ENCODE data around the gene ADAMTS14.

ADAMTS14 gene

DNA sequence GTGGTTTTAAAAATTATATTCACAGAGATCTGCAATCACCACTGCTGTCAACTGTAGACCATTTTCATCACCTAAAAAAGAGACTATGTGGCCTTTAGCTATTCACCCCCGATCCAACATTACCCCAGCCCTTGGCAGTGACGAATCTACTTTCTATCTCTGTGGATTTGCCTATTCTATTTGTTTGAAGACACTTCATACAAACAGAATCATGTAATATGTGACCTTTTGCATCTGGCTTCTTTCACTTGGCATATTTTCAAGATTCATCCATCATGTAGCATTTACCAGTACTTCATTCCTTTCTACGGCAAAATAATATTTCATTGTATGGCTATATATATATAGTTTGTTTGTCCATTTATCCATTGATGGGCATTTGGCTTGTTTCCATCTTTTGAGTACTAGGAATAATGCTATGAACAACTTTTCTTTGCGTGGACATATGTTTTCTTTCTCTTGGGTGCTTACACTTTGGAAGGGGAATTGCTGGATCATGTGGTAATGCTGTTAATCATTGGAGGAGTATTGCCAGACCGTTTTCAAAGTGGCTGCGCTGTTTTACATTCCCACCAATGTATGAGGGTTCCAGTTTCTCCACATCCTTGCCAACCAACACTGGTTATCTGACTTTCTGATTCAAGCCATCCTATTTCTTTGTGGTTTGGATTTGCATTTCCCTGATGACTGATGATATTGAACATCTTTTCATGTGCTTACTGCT, 22.3 kb downstream of the ADAMTS14 start:
- no peak for DNase-seq

DNA sequence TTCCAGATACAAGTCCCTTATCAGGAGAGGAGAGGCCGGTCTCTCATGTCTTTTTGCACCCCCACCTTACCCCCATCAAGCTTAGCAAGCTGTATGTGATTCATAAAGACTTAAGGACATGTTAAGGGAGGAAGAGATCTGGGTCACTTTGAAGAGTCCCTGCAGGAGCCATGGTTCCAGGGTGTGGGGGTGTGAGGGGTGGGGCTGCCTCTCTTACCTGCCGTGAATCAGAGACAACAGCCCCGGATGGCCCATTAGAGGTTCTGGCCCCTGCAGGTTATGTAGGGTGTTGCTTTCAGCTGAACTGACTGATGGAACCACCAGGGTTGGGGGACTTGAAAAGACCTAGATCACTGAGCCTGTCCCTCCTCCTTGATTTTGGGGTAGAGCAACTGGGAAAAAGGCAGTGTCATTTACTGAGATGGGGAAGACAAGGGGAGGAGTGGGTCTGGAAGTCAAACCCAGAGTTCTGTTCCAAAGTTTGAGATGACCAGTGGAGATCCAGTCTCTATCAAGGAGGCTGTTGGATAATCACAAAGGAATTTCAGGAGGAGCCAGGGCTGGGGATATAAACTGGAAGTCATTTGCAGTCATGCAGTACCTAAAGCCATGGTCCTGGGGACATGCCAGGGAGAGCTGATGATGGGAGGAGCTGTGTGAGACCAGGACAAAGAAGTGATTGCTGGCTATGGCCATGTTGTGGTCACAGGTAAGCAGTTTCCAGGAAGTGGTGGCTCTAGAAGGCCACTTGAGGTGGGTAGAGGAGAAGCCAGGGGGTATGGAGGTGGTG, 23.1 kb downstream of the ADAMTS14 start:
- DNase-seq = no peak

DNA sequence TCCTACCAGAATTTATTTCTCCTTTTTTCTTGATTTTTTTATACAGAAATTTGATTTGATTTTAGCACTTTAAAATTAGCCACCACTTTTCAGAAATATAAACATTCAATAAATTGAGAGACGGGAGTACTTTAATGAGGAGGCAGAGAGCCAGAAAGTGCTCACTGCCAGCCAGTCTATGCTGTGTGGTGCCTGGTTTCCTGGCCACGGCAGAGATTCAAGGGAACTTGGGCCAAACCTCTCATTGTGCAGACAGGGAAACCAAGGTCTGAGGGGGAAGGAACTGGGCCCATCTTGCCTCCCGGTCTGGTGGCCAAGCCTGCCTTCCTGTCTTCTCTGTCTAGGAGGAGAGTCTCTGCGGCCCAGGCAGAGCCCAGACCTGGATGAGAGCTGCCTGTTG, 25.9 kb downstream of the ADAMTS14 start:
- DNase-seq = no peak

DNA sequence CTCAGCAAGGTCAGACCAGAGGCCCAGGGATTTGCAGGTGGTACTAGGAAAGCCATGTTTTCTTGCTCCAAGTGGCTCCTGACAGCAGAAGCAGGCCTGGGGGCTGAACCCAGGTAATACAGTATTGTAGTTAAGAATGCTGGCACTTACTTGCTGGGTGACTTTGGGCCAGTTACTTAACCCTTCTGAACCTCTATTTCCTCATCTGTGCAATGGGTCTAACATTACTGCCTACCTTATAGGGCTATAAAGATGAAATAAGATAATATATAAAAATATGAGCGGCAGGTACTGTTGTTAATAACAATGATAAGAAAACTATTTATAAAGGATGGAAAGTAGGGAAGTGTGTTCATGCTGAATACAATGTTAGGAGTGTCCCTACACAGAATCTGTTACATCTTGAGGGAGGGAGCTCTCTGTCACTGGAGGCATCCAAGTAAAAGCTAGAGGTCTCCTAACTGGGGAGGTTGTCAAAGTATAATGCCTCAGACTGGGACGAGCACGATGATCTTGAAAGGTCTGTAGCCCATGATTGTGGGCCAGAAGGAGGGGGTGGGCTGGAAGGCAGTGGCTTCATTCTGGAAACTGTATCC, 26.9 kb downstream of the ADAMTS14 start:
- DNase-seq = no peak

DNA sequence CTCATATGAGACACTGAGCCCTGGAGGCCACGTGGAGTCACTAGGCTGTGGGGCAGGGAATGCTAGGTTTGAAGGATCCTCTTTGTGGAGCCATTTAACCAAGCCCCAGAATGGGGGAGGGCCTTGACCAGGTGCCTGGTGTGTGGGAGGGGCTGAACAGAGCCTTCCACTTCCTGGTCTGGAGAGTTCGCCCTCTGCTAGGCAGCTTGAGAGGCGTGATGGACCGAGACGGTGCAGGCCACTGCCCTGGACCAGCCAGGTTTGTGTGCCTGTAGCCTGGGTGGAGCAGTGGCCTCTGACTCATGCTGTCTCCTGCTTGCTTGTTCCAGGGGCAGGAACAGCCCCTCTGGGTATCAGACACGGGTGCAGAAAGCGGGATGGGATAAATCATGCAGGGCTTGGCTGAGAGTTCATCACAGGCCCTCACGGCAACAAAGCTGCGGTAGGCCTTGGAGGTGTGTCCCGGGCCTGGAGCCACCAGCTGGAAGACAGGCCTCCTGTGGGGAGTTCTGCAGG, 27.4 kb downstream of the ADAMTS14 start:
- no peak for DNase-seq

DNA sequence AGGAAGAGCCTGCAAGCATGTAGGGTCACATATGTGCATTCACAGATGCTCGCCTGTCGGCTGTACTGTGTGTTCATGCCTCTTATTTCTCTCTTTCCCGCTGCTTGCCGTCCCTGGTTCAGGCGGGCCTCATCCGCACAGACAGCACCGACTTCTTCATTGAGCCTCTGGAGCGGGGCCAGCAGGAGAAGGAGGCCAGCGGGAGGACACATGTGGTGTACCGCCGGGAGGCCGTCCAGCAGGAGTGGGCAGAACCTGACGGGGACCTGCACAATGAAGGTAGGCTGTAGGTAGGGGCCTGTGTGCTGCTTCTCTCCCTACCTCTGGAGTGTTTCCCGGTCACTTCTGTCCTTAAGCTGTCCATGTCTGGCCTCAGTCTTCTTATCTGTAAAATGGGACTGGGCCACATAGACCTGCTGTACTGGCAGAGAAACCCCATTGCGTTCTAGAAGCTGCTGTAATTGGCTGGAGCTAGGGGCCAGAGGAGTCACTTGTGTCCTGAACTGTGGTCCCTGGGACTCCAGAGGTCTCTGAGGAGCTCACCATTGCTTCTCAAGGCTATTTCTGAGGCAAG, 30.0 kb downstream of the ADAMTS14 start:
- DNase-seq = no peak

DNA sequence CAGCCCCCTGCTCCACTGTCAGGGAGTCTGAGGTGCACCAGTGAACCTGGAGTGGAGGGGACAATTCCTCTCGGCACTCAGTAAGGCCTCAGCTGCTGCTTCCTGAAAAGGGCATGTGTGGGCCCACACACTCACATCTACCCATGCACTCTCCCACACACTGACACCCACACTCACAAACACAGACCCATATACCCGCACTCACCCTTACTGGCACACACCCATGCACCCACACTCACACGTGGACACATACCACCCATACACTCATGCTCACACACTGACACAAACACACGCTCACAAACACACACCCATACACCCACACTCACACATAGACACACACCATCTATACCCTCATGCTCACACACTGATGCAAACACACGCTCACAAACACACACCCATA, 31.9 kb downstream of the ADAMTS14 start:
- no peak for DNase-seq

DNA sequence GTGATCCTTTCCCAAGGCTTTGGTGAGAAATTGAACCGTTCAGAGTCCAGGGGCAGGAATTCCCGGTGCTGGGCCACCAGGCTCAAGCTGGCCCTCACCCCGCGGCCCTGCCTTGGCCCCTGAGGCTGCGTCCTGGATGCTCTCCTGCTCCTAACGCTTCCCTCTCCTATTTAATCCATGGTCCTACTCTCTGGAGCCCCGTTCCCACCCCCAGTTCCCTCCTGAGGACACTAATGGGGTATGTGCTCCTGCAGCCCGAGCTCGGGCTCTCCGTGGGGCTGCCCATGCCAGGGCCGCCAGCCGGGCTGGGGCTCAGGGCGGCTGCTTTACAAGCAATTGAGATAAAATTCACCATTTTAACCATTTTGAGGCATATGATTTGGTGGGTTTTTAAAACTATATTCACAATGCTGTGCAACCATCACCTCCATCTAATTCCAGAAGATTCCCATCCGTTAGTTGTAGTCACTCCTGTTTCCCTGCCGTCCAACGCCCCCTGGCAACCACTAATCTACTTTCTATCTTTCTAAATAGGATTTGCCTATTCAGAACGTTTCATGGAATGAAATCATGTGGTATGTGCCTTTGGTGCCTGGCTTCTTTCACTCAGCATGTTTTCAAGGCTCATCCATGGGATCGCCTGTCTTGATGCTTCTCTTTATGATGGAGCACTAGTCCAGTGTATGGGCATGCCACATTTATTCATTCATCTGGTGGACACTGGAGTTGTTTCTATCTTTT, 33.0 kb downstream of the ADAMTS14 start:
- no peak for DNase-seq

DNA sequence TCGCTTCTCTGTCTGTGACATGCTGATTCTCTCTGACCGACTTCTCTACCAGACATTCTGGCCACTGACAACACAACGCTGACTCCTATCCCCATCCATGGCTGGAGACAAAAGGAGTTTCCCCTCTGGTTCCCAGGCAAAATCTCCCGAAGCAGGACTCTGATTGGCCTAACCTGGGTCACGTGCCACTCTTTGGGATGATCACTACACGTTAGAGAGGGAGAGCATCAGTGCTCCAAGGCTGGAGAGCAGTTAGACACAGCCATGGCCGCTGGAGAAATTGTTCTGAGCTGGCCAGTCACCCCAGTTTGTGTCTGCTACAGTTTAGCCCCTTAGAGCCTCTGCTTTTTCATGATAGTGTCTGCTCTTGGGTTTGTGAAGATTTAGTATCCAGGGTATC, 38.9 kb downstream of the ADAMTS14 start:
- DNase-seq = no peak

DNA sequence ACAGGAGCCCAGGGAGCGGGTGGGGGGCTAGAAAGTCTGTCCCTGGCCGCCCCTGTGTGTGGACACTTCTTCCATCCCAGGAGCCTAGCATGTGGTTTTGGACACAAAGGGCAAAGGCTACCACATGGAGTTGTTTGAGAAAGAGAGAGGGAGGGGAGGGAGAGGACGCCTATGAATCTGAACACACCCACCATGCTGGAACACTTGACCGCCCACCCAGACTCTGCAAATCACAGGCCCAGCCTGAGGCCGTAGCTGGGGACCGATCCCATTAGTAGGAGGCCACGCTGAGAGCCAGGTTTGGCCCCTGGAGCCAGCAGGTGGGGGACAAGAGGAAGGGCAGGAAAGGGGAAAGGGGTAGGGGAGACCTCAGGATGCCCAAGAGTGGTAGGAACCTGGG, 39.6 kb downstream of the ADAMTS14 start:
- no peak for DNase-seq

DNA sequence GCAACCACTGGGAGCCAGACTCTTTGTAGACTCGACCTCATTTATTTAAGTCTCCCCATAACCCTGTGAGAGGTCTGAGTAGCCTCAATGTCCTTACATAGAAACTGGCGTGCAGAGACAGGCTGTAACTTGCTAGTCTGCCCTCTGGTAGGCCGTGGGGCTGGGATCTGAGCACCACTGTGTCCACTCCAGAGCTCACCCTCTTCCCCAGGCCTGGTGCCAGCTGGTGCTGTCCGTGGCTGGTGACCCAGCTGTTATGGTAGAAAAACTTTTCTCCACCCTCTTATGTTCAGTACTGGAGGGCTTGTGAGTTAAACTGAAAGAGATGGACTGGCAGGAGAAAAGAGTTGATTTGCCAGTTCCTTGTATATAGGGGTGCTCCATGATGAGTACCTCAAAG, 41.9 kb downstream of the ADAMTS14 start:
- DNase-seq = no peak

DNA sequence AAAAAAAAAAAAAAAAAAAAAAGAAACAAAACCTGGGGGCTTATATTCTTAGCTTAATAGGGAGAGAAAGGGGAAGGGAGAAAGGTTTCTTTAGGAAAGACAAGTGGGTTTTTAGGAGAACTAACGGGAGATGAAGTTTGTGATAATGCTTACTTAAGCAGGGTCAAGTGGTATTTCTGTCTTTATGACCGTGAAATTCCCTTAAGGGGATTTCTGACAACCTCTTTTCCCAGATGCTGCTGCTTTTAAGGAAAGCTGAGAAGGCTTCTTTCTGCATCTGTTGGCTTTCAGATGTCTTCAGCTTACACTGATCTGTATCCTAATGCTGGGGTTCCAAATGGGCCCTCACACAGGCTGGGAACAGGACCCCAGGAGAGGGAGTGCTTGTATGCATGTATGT, 42.6 kb downstream of the ADAMTS14 start:
- DNase-seq = no peak

DNA sequence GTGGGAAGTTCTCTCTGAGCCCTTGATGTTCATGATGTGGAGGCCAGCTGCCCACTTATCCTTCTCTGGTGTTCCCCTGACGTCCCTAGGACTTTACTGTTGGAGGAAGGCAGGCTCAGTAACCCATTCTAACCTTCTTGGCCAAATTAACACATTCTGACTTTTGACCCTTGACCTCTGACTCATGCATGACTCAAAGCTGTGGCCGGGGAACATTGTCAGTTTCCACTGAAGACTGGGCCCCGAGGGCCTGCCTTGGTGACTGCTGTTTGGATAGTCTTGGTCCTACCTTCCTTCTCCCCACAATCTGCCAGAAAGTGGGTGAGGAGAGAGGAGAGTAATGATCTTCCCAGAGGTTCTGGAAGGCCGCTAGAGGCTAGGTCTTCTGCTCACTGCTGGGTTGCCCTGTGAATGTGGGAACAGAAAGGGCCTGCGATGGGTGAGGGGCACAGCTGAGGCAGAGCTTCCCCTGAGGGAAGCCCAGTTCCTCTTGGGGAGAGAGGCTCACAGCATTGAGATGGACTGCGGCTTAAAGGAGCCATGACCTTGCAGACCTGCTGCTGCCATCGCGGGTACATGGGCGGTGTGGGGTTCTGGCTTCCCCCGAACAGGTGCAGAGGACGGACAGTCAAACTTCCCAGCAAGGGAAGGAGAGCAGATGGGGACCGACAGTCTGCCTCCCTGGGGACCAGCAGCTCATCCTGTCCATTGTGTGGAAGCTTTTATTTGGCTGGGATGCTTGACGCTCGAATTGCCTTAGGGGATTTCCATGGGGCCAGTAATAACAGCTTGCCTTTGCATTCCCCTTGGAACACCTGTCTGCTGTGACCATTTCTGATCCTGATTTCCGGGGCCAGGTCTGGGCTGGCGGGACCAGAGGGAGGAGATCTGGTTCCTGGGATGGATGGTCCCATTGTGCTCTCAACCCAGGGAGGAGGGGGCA, 43.8 kb downstream of the ADAMTS14 start:
- no peak for DNase-seq

DNA sequence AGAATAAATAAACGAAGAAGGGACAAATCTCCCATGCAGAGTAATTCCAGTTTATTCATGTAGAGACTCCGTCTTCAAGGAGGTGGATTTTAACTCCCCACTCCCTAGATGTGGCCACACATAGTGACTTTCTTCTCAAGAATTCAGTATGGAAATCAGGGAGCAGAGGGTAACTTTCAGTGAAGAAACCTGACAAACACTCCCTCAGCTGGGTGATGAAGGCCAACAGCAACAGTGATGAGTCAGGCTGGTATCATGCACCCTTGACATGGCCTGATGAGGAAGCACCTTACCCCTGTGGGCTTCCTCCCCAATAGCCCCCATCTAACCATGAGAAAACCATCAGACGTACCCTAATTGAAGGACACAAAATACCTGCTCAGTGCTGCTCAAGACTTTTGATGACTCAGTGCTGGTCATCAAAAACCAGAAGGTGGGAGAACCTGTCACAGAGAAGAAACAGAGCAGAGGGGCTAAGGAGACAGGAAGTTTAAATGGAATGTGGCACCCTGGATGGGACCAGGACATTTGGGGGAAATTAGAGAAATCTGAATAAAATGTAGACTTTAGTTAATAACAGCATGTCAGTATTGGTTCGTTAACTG, 50.6 kb downstream of the ADAMTS14 start:
- no peak for DNase-seq

DNA sequence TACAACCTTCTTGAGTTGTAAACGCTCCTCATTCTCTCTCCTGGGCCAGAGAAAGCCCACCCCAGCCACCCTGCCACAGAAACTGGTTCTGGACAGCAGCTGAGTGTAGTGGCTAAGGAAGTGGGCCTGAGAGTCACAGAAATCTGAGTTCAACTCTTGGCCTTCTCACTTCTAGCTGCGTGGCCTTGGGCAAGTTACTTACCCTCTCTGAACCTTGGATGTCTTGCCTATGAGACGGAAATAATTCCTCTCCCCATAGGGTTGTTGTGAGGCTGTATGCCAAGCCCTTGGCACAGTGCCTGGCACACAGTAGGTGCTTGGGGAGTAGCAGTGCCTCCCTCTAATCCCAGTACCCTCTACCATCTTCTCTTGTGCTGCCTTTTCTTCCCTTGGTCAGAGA, 51.5 kb downstream of the ADAMTS14 start:
- no peak for DNase-seq

DNA sequence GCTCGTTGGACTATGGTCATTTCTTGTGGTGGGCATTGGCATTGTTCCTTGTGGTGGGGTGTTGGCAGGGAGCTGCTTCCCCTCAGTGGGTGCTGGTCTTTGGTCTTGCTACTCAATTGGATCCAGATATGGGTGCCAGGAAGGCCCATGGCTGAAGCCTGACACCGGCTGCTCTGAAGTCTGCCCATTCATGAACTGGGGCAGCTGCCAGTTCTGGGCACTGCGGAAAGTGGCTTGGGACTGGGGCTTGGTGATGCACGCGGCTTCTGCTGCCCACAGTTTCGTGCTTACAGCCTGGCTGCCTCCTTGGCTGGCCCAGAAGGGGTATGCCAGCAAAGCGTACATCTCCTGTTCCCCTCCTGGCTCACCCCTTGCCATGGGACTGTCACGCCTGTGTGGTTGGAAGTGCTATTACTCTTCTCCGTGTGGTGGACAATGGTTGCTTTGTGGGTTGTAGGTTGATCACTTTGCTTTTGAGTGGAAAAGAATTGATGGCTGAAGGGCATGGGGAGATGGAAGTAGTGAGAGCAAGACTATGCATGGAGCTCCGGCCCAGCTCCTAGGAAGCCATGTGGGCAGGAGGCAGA, 54.7 kb downstream of the ADAMTS14 start:
- no peak for DNase-seq

DNA sequence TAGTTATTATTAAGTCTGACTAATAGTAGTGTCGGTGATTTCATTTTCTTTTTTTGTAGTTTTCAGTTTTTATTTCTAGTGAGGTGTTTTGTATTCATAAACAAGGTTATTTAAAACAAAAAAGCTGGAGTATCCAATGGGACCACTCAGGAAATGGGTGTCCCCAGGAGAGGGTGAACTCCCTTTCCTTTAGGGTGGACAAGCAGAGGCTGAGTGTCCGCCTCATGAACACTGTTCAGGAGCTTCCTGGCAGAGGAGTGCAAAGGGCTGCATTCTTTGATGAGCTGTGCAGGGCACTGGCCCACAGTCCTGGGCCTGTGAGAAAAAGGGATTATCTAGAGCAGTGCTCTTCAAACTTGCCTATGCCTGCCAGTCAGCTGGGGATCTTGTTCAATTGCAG, 56.0 kb downstream of the ADAMTS14 start:
- DNase-seq = no peak

DNA sequence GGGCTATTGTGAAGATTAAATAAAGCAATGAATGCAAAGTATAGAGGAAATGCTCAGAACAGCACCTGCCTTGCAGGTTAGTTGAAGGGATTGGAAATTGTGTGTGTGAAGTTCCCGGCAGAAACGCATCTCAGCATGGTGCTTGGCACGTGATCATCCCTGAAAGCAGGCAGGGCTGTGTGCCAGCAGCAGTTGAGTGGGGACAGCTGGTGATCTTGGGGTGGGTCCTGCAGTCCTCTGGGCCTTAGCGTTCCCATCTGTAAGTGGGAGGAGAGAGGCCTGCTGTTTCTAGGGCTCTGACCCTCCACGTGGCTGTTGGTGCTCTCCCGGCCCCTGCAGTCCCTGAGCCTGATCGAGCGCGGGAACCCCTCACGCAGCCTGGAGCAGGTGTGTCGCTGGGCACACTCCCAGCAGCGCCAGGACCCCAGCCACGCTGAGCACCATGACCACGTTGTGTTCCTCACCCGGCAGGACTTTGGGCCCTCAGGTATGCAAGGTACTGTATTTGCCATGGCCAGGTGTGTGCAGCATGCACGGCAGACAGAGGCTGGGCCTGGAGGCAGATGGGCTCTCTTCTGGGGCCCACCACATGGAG, 57.6 kb downstream of the ADAMTS14 start:
- peak; percentile 11 for DNase-seq

DNA sequence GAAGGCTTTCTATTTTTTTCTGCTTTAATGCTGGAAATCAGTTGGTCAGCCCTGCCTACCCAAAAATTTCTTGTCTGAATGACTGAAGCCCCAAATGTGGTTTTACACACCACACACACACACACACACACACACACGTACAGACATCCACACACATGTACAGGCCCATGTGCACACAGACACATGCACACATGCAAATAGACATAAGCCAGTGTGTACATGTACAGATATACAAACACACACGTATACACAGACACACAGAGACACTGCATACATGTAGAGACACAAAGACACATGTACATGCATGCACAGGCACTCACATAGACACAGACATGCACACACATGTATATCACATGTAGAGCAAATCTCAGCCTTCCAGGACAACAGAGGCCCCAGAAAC, 58.6 kb downstream of the ADAMTS14 start:
- DNase-seq = no peak

DNA sequence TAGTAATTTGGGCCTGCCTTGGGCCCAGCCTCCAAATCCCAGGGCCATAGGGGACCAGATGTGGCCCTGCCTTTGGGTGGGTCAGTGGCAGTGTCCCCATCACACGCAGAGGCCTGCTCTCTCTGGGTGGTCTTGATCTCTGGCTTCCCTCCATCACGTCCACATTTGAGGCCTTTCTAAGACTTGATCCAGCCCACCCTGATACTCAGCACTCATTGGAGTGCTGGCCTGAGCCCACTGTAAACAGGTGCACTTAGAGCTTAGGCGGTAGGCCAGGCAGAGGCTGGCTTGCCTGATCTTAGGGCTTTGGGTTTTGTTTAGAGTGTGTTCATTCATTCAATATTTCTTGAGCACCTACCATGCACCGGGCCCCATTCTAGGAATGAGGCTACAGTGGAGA, 60.3 kb downstream of the ADAMTS14 start:
- no peak for DNase-seq

Data from RPMI8226 (cell line).